ENCODE measurements around the gene HCAR2. TPM values are rescaled to one million over a fixed set of nuclear protein-coding genes. Genes with fewer than 3 reads are reported as not detected.
"Not testable (repeated sequence)": the region's sequence is repeated elsewhere in the genome, so short reads cannot be mapped to it uniquely, and the experiment has no call there.

Gene HCAR2
- polyA plus RNA-seq, 3 donors from 2014 or later, result not detected

DNA sequence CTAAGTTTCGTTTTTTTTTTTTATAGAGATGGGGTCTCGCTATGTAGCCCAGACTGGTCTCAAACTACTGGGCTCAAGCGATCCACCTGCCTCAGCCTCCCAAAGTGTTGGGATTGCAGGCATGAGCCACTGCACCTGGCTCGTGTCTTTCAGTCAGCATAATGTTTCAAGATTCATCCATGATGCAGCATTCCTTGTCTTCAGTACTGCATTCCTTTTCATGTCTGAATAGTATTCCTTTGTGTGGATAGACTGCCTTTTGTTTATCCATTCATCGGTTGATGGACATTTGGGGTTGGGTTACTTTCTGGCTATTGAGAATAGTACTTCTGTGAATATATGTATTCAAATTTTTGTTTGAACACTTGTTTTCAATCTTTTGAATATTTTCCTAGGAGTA, 37.4 kb downstream of the HCAR2 start:
- no peak overlapping the region for H3K27ac Mint-ChIP-seq
- peaks cover 0 to 4% (median 0%) of the 10 kb centered on the region in 3 donors for H3K36me3 Mint-ChIP-seq
- peaks cover 0 to 1% (median 0%) of the 10 kb centered on the region in 3 donors for H3K27me3 Mint-ChIP-seq (ENCODE audit: low read depth in 3 of 3)
- no peaks in the 10 kb centered on the region for H3K4me1 Mint-ChIP-seq
- no peaks in the 10 kb centered on the region for H3K9me3 Mint-ChIP-seq
- no peak overlapping the region for H3K4me3 Mint-ChIP-seq
- DNase-seq, result no peak

DNA sequence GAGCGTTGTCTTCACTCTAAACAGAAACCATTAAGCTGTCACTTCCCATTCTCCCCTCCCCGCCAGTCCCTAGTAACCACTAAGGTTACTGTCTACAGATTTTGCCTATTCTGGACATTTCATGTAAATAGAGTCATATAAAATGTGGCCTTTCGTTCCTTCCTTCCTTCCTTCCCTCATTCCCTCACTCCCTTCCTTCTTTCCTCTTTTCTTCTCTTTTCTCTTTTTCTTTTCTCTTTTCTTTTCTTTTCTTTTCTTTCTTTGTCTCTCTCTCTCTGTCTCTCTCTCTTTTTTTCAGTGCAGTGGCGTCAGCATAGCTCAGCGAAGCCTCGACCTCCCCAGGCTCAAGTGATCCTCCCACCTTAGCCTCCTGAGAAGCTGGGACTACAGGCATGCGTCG, 37.8 kb downstream of the HCAR2 start:
- Mint-ChIP-seq H3K27ac (no peak overlapping the region), H3K4me3 (no peak overlapping the region), H3K4me1 (no peaks in the 10 kb centered on the region), H3K27me3 (ENCODE audit: low read depth in 3 of 3) (peaks cover 0 to 1% (median 0%) of the 10 kb centered on the region in 3 donors), H3K9me3 (no peaks in the 10 kb centered on the region), H3K36me3 (peaks cover 0 to 4% (median 0%) of the 10 kb centered on the region in 3 donors)
- DNase-seq, result no peak

DNA sequence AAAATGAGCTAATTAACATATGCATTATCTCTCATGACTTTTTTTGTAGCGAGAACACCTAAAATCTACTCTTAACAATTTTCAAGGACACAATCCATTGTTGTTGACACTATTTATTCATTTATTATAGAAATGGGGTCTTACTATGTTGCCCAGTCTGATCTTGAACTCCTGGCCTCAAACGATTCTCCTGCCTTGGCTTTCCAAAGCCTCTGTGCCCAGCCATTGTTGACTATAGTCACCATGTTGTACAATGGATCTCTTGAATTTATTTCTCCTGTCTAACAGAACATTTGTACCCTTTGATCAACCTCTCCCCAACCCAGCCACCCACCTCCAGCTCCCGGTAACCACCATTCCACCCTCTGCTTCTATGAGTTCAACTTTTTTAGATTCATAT, 41.2 kb downstream of the HCAR2 start:
- H3K4me3 Mint-ChIP-seq, result no peak overlapping the region
- no peaks in the 10 kb centered on the region for H3K9me3 Mint-ChIP-seq
- DNase-seq, result no peak
- H3K27ac Mint-ChIP-seq, result no peak overlapping the region
- H3K4me1 Mint-ChIP-seq, result no peaks in the 10 kb centered on the region
- no peaks in the 10 kb centered on the region for H3K27me3 Mint-ChIP-seq (ENCODE audit: low read depth in 3 of 3)
- H3K36me3 Mint-ChIP-seq, result no peaks in the 10 kb centered on the region

DNA sequence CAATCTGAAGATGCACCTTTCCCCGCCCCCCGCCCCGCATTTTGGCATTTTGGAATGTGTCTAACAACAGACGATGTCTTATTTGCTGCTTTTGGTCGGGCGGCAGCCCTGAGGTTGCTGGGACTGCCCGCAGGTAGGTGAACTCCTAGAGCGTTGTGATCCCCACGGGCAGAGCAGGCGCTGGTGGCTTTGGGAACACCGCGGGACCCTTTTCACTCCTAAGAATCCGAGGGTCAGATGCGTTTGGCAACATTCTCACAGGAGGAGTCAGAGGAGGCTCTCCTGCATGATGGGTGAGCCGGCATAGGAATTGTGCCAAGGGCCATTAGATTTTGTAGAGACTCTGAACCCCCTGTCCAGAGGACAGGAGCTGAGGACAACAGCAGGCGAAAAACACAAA, 41.9 kb downstream of the HCAR2 start:
- DNase-seq, result no peak
- no peak overlapping the region for H3K4me3 Mint-ChIP-seq
- H3K27me3 Mint-ChIP-seq (ENCODE audit: low read depth in 3 of 3), result no peaks in the 10 kb centered on the region
- H3K27ac Mint-ChIP-seq, result no peak overlapping the region
- H3K4me1 Mint-ChIP-seq, result no peaks in the 10 kb centered on the region
- no peaks in the 10 kb centered on the region for H3K9me3 Mint-ChIP-seq
- no peaks in the 10 kb centered on the region for H3K36me3 Mint-ChIP-seq

DNA sequence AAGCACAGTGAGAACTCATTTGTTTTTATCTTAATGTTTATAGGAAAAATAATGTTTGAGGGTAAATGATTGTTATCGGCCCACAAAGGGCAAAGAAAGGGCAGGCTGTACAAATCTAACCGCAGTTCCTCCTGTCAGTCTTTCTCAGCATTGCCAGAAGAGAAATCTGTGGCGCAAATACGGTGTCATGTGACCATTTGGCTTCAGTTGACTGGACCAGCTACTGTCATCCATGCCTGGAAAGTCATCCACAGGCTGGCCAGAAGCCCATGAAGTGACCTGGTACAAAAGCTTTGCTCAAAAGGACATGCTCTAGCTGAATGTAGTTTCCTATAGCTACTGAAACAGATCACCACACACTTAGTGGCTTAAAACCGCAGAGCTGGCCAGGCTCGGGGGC, 43.6 kb downstream of the HCAR2 start:
- Mint-ChIP-seq H3K36me3 (no peaks in the 10 kb centered on the region), H3K9me3 (no peaks in the 10 kb centered on the region), H3K27ac (no peak overlapping the region), H3K27me3 (ENCODE audit: low read depth in 3 of 3) (no peaks in the 10 kb centered on the region), H3K4me3 (no peak overlapping the region), H3K4me1 (no peaks in the 10 kb centered on the region)
- DNase-seq, result no peak

DNA sequence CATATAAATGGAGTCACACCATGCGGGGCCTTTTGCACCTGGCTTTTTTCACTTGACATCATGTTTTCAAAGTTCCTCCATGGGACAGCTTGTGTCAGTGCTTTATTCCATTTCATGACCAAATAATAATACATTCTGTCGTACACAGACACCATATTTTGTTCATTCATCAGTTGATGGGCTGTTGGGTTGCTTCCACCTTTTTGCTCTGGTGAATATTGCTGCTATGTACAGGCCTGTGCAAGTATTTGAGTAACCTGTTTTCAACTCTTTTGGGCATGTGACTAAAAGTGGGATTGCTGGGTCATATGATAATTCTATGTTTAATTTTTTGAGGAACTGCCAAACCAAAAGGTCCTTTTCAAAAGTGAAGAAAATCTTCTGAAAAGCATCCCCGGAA, 46.9 kb downstream of the HCAR2 start:
- no peaks in the 10 kb centered on the region for H3K27me3 Mint-ChIP-seq (ENCODE audit: low read depth in 3 of 3)
- H3K4me3 Mint-ChIP-seq, result no peak overlapping the region
- H3K4me1 Mint-ChIP-seq, result no peaks in the 10 kb centered on the region
- no peak overlapping the region for H3K27ac Mint-ChIP-seq
- DNase-seq, result no peak
- no peaks in the 10 kb centered on the region for H3K9me3 Mint-ChIP-seq
- H3K36me3 Mint-ChIP-seq, result no peaks in the 10 kb centered on the region

- H3K4me3 Mint-ChIP-seq; H3K9me3 Mint-ChIP-seq; H3K36me3 Mint-ChIP-seq; H3K27me3 Mint-ChIP-seq (ENCODE audit: low read depth in 3 of 3); DNase-seq; H3K27ac Mint-ChIP-seq; H3K4me1 Mint-ChIP-seq: not testable (repeated sequence)
These were observed 49.9 kb downstream of the HCAR2 start for GRCh38 chr12:122653291-122653690.

DNA sequence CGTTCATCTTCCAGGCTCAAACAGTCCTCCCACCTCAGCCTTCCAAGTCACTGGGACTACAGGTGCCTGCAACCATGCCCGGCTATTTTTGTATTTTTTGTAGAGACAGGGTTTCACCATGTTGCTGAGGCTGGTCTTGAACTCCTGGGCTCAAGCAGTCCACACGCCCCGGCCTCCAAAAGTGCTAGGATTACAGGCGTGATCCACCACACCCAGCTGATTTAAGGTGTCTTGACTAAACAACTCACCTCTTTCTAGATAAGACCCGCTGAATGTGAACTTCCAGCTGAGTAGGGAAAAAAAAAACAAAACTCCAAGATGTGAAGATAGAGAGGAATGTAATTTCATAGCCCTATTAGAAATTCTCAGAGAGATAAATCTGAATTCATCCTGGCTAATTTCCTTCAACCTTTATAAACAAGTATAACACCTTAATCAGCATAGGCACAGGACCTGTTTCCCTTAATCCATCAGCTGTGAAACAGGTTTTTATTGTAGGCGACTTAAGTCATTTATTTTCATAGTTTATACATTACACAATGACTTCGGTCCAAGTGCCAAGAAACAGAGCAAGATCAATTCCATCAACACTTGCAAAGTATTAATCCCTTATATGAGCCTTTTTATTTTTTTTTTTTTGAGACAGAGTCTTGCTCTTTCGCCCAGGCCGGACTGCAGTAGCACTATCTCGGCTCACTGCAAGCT, 51.5 kb downstream of the HCAR2 start:
- DNase-seq, result no peak
- H3K27ac Mint-ChIP-seq, result no peak overlapping the region

More for the DNA sequence above, 51.5 kb downstream of the HCAR2 start:
- H3K9me3 Mint-ChIP-seq, result no peaks in the 10 kb centered on the region
- H3K4me3 Mint-ChIP-seq, result no peak overlapping the region
- H3K27me3 Mint-ChIP-seq (ENCODE audit: low read depth in 3 of 3), result peaks cover 0 to 2% (median 0%) of the 10 kb centered on the region in 3 donors
- no peaks in the 10 kb centered on the region for H3K36me3 Mint-ChIP-seq
- H3K4me1 Mint-ChIP-seq, result peaks cover 4 to 5% of the 10 kb centered on the region in 2 donors

Other genes with a start within 250 kb of the HCAR2 start
- 10 to 100 TPM in 1 of 3 donors, 1 to 10 TPM in 2; 2.4 to 13.2 (median 5.6) TPM for gene ZCCHC8, start 202.4 kb downstream of the HCAR2 start, polyA plus RNA-seq
- 10 to 100 TPM; 13.0 to 50.7 (median 14.1) TPM for gene RSRC2, start 176.4 kb downstream of the HCAR2 start, polyA plus RNA-seq
- gene KNTC1, start 176.1 kb downstream of the HCAR2 start, polyA plus RNA-seq, result 1 to 10 TPM; 1.1 to 3.3 (median 1.4) TPM
- not detected for gene HCAR3, start 13.5 kb upstream of the HCAR2 start, polyA plus RNA-seq
- not detected for gene HCAR1, start 27.5 kb upstream of the HCAR2 start, polyA plus RNA-seq
- gene DENR, start 49.5 kb upstream of the HCAR2 start, polyA plus RNA-seq, result 10 to 100 TPM; 66.2 to 81.1 (median 68.7) TPM
- gene CCDC62, start 71.2 kb upstream of the HCAR2 start, polyA plus RNA-seq, result under 1 TPM in 1 of 3 donors, not detected in 2; 0.28 TPM
- 10 to 100 TPM in 1 of 3 donors, 1 to 10 TPM in 2; 4.4 to 14.6 (median 5.1) TPM for gene HIP1R, start 132.1 kb upstream of the HCAR2 start, polyA plus RNA-seq
- gene VPS37B, start 192.8 kb upstream of the HCAR2 start, polyA plus RNA-seq, result 10 to 100 TPM; 39.5 to 70.1 (median 43.6) TPM